DOHH2 (cell line): ENCODE data around the gene PRSS56.

ENCODE experiments used
- EZH2phosphoT487 ChIP-seq: fragments of 200-600 bp; sonication (generic); IDR thresholded peaks from 2 replicates; pipeline ENCODE4 v1.6.1; 2017; ENCODE audit warnings: borderline replicate concordance, mild to moderate bottlenecking, antibody characterized with exemption, low read length, moderate library complexity, mixed read lengths
- TF ChIP-seq, protein P1 (sequence below): fragments of 200-600 bp; sonication (generic); IDR thresholded peaks from one replicate; pipeline ENCODE4 v1.5.1; 2014; ENCODE audit warnings: antibody characterized with exemption, mild to moderate bottlenecking, low read depth, low read length; ENCODE audit not compliant: poor library complexity, severe bottlenecking

DNA sequence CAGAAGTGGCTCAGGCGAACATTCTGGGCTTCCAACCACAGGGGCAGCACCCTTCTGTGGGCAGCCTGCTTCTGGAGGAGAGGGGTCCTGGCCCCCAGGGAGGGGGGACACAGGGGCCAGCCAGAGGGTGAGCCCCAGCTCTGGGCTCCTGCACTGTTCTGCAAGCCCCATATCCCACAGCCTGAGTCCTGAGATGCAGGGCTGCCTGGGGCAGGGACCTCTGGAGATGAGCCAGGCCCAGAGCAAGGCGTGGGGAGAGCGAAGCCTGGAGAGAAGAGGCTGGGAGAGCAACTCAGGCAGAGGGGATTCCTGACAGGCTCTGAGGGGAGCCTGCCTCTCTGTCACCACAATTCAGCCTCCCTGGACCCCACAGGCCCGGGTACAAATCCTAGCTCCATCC, 13.5 kb upstream of the PRSS56 start:
- TF ChIP-seq, protein P1, sequence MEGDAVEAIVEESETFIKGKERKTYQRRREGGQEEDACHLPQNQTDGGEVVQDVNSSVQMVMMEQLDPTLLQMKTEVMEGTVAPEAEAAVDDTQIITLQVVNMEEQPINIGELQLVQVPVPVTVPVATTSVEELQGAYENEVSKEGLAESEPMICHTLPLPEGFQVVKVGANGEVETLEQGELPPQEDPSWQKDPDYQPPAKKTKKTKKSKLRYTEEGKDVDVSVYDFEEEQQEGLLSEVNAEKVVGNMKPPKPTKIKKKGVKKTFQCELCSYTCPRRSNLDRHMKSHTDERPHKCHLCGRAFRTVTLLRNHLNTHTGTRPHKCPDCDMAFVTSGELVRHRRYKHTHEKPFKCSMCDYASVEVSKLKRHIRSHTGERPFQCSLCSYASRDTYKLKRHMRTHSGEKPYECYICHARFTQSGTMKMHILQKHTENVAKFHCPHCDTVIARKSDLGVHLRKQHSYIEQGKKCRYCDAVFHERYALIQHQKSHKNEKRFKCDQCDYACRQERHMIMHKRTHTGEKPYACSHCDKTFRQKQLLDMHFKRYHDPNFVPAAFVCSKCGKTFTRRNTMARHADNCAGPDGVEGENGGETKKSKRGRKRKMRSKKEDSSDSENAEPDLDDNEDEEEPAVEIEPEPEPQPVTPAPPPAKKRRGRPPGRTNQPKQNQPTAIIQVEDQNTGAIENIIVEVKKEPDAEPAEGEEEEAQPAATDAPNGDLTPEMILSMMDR: no peak
- no peak for TF ChIP-seq EZH2phosphoT487
